Kidney epithelial cell (primary cell): Measurements from ENCODE around the gene LDB1. TPM values are rescaled to one million over a fixed set of nuclear protein-coding genes. Genes with fewer than 3 reads are reported as not detected.
A peak's percentile ranks its signal among the peaks of the same experiment; 100 is the strongest.

ENCODE experiments used
- DNase-seq: peaks from one replicate; pipeline ENCODE4 v3.0.0-alpha.2; 2010; ENCODE audit warnings: low read depth
- H3K27me3 ChIP-seq: 2 replicates; pipeline ENCODE4 v1.6.0; 2011; ENCODE audit warnings: low read length; ENCODE audit not compliant: control insufficient read depth, insufficient read depth
- H3K36me3 ChIP-seq: 2 replicates; pipeline ENCODE4 v1.5.1; 2011; ENCODE audit warnings: low read length; ENCODE audit not compliant: control insufficient read depth, insufficient read depth
- H3K4me3 ChIP-seq: 2 replicates; pipeline ENCODE4 v1.5.1; 2011; ENCODE audit warnings: low read depth, mild to moderate bottlenecking, control low read depth, low read length
- total RNA-seq: library from RNA; depleted of rRNA; stranded (reverse); fragments of >200 nt; gene quantifications from 2 replicates; pipeline ENCODE4 v1.2.3, GENCODE V29; 2015
- TF ChIP-seq, protein P1 (sequence below): IDR thresholded peaks from 2 replicates; pipeline ENCODE4 v1.5.1; 2011; ENCODE audit warnings: mild to moderate bottlenecking, moderate library complexity, low read length, control low read depth, inconsistent platforms; ENCODE audit not compliant: insufficient read depth, poor library complexity, severe bottlenecking

The LDB1 gene
- total RNA-seq, 1 donor from 2014 or later = 46.8 TPM

DNA sequence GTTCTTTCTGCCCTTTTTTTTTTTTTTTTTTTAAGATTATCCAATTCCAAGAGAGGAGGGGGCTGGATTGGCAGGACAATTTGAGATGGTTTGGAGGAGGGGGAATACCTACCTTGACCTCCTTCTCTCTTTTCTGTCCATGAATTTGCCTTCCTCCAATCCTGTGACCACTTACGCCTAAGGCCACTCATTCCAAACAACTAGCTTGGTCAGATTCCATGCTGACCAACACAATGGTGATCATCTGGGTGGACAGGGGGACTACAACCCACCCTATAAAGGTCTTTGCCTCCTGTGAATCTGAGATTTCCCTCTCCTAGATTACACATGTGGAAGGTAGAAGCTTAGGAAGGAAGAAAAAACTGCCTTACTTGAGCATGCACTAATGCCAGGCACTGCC lies 2.3 kb upstream of the LDB1 start:
- H3K36me3 ChIP-seq = no peaks in the 10 kb centered on the region
- DNase-seq = no peak
- no peaks in the 10 kb centered on the region for H3K27me3 ChIP-seq
- H3K4me3 ChIP-seq = no peak overlapping the region
- TF ChIP-seq, protein P1, sequence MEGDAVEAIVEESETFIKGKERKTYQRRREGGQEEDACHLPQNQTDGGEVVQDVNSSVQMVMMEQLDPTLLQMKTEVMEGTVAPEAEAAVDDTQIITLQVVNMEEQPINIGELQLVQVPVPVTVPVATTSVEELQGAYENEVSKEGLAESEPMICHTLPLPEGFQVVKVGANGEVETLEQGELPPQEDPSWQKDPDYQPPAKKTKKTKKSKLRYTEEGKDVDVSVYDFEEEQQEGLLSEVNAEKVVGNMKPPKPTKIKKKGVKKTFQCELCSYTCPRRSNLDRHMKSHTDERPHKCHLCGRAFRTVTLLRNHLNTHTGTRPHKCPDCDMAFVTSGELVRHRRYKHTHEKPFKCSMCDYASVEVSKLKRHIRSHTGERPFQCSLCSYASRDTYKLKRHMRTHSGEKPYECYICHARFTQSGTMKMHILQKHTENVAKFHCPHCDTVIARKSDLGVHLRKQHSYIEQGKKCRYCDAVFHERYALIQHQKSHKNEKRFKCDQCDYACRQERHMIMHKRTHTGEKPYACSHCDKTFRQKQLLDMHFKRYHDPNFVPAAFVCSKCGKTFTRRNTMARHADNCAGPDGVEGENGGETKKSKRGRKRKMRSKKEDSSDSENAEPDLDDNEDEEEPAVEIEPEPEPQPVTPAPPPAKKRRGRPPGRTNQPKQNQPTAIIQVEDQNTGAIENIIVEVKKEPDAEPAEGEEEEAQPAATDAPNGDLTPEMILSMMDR = no peak

DNA sequence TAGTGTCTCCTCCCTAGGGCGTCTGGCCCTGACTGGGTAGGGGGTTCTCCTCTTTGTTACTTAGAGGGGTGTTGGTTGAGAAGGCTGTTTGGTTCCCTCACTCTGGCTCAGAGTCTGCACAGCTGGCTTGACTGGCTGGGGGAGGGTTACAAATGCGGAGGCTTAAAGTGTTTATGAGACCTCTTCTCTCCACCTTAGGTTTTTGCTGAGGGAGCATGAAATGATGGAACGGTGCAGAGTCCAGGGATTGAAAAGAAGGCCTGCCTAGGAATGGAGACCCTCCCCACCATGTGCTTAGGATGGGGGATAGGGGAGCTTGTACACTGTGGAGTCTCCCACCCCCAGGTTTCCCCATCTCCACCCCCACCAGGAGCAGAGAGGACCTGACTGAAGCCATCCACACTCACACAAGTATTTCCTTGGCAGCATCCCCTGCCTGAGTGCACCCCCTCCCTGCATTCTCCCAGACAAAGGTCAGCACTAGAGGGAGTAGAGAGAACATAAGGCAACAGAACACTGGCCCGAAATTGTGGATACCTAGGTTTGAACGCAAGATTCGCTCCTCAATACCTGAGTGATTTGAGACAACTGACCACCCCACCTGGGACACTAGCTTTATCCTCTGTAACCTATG lies 1.7 kb upstream of the LDB1 start:
- H3K27me3 ChIP-seq = no peaks in the 10 kb centered on the region
- no peaks in the 10 kb centered on the region for H3K36me3 ChIP-seq
- no peak overlapping the region for H3K4me3 ChIP-seq
- no peak for DNase-seq
- TF ChIP-seq, protein P1 = no peak

DNA sequence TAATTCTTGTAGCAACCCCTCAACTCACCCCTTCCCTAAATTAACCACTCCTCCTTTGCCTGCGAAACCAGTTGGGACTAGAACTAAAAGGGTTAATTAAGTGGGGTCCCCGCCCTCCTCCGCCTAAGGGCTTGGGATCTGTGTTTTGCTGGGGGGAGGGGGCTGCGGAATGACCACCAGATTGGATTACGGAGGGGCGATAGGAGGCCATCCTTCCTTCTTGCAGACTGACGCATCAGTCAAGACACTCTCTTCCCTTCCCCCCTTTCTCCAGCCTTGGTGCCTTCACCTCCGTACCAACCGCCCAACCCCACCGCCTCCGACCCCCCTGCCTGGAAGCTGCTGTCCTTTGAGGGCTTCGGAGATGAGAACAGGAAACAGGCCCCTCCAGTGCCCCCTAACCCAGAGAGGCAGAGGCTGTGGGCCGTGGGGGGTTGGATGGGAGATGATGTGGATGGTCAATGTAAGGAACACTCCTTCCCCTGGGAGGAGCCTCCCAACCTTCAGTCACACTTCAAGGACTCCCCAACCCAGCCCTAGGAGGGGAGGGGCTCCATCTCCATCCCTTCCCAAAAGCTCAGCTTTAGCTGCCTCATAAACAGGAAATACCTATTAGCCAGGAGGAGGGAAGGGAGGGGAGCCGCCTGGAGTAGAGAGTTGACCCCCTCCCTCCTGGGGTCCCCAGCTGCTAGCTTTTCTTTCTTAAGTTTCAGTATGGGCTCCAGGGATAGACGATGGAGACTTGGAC lies 997 bp upstream of the LDB1 start:
- H3K27me3 ChIP-seq = no peaks in the 10 kb centered on the region
- TF ChIP-seq, protein P1 = no peak
- no peak for DNase-seq

DNA sequence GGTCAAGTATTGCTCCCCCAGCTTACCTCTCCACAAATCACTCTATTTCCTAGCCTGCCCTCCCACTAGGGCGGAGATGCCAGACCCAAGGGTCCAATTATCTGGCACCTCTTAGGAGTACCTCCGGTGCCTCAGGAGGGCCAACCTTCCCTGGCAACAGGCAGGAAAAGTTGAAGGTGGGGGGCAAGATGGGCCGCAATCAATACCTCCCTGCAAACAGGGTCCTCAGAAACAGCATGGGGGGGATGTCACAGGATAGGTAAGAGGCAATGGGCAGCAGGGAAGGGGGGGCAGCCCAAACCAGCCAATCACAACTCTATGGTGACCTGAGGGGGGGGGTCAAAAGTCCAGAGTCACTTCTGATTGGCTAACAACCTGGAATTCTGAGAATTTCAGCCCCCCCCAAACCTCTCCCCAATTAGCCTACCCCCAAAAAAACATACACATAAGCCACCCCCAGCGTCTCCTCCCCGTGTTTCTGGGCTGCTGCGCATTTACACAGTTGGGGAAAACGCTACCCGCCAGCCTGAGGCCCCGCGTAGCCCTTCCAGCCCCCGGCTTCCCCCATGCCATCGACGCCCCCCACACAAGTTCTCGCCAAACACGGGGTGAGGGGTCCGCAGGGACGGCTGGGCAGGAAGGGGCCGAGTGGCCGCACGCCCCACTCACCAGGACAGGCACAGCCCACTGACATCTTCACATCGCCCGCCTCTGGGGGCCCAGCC lies 589 bp downstream of the LDB1 start:
- H3K4me3 ChIP-seq = peak overlapping the region; percentile 90
- TF ChIP-seq, protein P1 = no peak
- H3K27me3 ChIP-seq = no peaks in the 10 kb centered on the region
- no peak for DNase-seq
- H3K36me3 ChIP-seq = no peaks in the 10 kb centered on the region

More for the DNA sequence above, 997 bp upstream of the LDB1 start:
- no peaks in the 10 kb centered on the region for H3K36me3 ChIP-seq
- peak overlapping the region; percentile 90 for H3K4me3 ChIP-seq

DNA sequence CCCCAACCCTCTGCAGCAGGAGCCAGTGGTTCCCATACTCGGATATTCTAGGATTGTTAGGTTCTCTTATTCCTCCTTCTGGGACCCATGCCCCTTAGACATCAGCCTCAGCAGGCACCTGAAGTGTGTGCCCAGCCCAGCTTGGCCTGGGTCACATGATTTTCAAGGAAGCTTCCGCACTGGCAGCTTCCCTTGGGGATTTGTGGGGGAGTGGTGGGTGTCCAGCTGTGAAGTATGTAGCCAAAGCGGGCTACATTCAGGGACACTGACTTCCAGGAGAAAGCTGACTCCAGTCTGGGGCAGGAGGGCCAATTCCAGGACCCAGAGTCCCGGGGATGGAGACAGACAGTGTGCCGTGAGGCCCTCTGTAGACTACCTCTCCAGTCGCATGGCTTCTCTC lies 1.3 kb downstream of the LDB1 start:
- TF ChIP-seq, protein P1 = no peak
- no peaks in the 10 kb centered on the region for H3K27me3 ChIP-seq
- no peaks in the 10 kb centered on the region for H3K36me3 ChIP-seq
- no peak for DNase-seq
- H3K4me3 ChIP-seq = peak overlapping the region; percentile 90
